ENCODE results near the gene UCP1.
A peak's percentile ranks its signal among the peaks of the same experiment; 100 is the strongest.

The UCP1 gene

GRCh38 chr4:140568507-140569306 lies at the start of gene UCP1:
UCP1 (minus strand) TSS chr4:140568961; CDS start chr4:140568729, 232 bp downstream.
- peak; percentile 24 for DNase-seq (ENCODE audit: low spot score)

- no peak for DNase-seq (ENCODE audit: low spot score)
Measured at GRCh38 chr4:140617499-140618248, 48.9 kb upstream of the UCP1 start.

GRCh38 chr4:140615451-140615850 lies 46.7 kb upstream of the UCP1 start:
- no peak for DNase-seq (ENCODE audit: low spot score)

GRCh38 chr4:140612357-140612756 lies 43.6 kb upstream of the UCP1 start:
- no peak for DNase-seq (ENCODE audit: low spot score)

- no peak for DNase-seq (ENCODE audit: low spot score)
Measured at GRCh38 chr4:140611854-140612253, 43.1 kb upstream of the UCP1 start.

GRCh38 chr4:140609548-140610425 lies 41.0 kb upstream of the UCP1 start:
- DNase-seq (ENCODE audit: low spot score): peak; percentile 64

GRCh38 chr4:140607852-140608251 lies 39.1 kb upstream of the UCP1 start:
- no peak for DNase-seq (ENCODE audit: low spot score)

GRCh38 chr4:140604544-140604943 lies 35.8 kb upstream of the UCP1 start:
- DNase-seq (ENCODE audit: low spot score): no peak

- DNase-seq (ENCODE audit: low spot score): no peak
Measured at GRCh38 chr4:140603286-140603685, 34.5 kb upstream of the UCP1 start.

GRCh38 chr4:140602714-140603113 lies 34.0 kb upstream of the UCP1 start:
- DNase-seq (ENCODE audit: low spot score): no peak

GRCh38 chr4:140600408-140600807 lies 31.6 kb upstream of the UCP1 start:
- no peak for DNase-seq (ENCODE audit: low spot score)

- no peak for DNase-seq (ENCODE audit: low spot score)
Measured at GRCh38 chr4:140595065-140595464, 26.3 kb upstream of the UCP1 start.

- DNase-seq (ENCODE audit: low spot score): no peak
Measured at GRCh38 chr4:140584439-140584838, 15.7 kb upstream of the UCP1 start.

GRCh38 chr4:140581078-140581477 lies 12.3 kb upstream of the UCP1 start:
- DNase-seq (ENCODE audit: low spot score): peak; percentile 20

- DNase-seq (ENCODE audit: low spot score): no peak
Measured at GRCh38 chr4:140579278-140579677, 10.5 kb upstream of the UCP1 start.

GRCh38 chr4:140575489-140575888 lies 6.7 kb upstream of the UCP1 start:
- no peak for DNase-seq (ENCODE audit: low spot score)

- no peak for DNase-seq (ENCODE audit: low spot score)
Measured at GRCh38 chr4:140571620-140572019, 2.9 kb upstream of the UCP1 start.

GRCh38 chr4:140569307-140569638 lies 512 bp upstream of the UCP1 start:
- DNase-seq (ENCODE audit: low spot score): no peak

- DNase-seq (ENCODE audit: low spot score): no peak
Measured at GRCh38 chr4:140559696-140560095, 9.1 kb downstream of the UCP1 start.

- DNase-seq (ENCODE audit: low spot score): no peak
Measured at GRCh38 chr4:140557831-140558435, 10.8 kb downstream of the UCP1 start.

GRCh38 chr4:140556372-140557085 lies 12.2 kb downstream of the UCP1 start:
- DNase-seq (ENCODE audit: low spot score): no peak

Data from hepatic stellate cell (primary cell).